ENCODE data around the gene GRIK1.

Gene GRIK1

DNA sequence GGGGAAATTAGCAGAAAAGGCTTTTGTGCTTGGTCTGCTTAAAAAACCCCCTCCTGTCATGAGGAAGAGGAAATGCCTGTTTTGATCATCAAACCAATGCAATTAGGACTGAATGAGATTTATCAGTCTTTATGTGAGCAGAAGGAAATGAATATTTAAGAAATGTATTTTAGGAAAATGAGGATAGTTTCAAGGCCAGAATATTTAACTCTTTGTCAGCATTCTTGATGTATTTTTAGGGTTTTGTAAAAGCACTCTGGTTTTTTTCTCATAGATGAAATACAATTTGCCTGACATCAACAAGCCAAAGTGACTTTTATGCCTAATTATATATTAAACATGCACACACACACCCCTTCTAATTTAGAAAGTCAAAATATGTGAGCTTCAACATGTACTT is 213.8 kb downstream of the GRIK1 start:
- TF ChIP-seq, protein P1, sequence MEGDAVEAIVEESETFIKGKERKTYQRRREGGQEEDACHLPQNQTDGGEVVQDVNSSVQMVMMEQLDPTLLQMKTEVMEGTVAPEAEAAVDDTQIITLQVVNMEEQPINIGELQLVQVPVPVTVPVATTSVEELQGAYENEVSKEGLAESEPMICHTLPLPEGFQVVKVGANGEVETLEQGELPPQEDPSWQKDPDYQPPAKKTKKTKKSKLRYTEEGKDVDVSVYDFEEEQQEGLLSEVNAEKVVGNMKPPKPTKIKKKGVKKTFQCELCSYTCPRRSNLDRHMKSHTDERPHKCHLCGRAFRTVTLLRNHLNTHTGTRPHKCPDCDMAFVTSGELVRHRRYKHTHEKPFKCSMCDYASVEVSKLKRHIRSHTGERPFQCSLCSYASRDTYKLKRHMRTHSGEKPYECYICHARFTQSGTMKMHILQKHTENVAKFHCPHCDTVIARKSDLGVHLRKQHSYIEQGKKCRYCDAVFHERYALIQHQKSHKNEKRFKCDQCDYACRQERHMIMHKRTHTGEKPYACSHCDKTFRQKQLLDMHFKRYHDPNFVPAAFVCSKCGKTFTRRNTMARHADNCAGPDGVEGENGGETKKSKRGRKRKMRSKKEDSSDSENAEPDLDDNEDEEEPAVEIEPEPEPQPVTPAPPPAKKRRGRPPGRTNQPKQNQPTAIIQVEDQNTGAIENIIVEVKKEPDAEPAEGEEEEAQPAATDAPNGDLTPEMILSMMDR (IDR thresholded peaks at IDR 0.05; ENCODE audit: insufficient read depth, missing control alignments): no peak
- FAIRE-seq: no peak
- DNase-seq (ENCODE audit: insufficient read length, low spot score): no peak

GRCh38 chr21:29725025-29725736 is 214.6 kb downstream of the GRIK1 start:
- FAIRE-seq: no peak
- no peak for DNase-seq (ENCODE audit: insufficient read length, low spot score)
- TF ChIP-seq, protein P1 (IDR thresholded peaks at IDR 0.05; ENCODE audit: insufficient read depth, missing control alignments): no peak

GRCh38 chr21:29721964-29722363 is 217.8 kb downstream of the GRIK1 start:
- FAIRE-seq: no peak
- TF ChIP-seq, protein P1 (IDR thresholded peaks at IDR 0.05; ENCODE audit: insufficient read depth, missing control alignments): no peak
- no peak for DNase-seq (ENCODE audit: insufficient read length, low spot score)

- no peak for DNase-seq (ENCODE audit: insufficient read length, low spot score)
- TF ChIP-seq, protein P1 (IDR thresholded peaks at IDR 0.05; ENCODE audit: insufficient read depth, missing control alignments): no peak
- no peak for FAIRE-seq
Observed at GRCh38 chr21:29721221-29721620, 218.6 kb downstream of the GRIK1 start.

DNA sequence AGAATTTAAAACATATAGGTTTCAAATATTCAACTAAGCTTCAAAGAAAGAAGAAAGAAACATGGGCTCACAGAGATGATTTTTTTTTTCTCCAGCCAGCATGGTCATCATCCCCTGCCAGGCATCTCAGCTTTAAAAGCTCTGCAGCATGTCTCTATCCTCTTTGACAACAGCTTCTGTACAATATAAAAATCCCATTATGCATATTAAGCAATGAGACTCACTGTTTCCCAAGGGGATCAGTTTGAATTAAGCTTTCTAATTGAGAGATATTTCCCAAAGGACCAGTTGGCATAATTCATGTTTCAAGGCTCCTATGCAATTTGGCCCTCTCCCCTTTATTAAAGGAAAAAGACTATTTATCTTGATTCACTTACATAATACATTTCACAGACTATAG is 220.3 kb downstream of the GRIK1 start:
- TF ChIP-seq, protein P1 (IDR thresholded peaks at IDR 0.05; ENCODE audit: insufficient read depth, missing control alignments): no peak

DNA sequence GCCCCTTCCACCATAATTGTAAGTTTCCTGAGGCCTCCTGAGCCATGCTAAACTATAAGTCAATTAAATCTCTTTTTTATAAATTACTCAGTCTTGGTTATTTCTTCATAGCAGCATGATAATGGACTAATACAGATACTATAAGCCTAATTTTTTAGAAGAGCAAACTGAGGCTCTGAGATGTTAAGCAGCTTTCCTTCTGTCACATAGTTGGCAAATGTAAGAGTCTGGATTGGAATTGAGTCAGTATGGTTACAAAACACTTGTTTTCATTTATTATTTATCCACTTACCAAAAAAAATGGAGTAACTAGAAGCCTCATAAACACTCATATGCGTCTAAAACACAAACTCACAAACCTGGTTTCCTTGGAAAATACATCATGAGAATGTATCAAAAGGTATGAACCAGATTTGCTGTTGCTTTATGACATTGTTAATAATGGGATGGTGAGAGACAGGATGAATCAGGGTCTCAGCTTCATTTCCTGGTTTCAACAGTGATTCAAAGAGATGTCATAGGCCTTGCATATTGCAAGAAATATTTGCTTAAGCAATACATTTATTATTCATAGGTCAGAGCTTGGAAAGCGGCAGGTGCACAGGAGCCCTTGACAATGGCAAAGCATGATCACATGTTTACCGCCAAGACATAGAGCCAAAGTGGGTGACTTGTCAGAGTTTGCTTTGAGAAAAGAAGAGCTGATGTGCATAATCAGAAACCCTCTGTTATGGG is 221.5 kb downstream of the GRIK1 start:
- TF ChIP-seq, protein P1 (IDR thresholded peaks at IDR 0.05; ENCODE audit: insufficient read depth, missing control alignments): no peak
- FAIRE-seq (no peak), DNase-seq (ENCODE audit: insufficient read length, low spot score) (no peak)

More for the DNA sequence above, 220.3 kb downstream of the GRIK1 start:
- FAIRE-seq (peak; percentile 80), DNase-seq (ENCODE audit: insufficient read length, low spot score) (peak; percentile 42)

DNA sequence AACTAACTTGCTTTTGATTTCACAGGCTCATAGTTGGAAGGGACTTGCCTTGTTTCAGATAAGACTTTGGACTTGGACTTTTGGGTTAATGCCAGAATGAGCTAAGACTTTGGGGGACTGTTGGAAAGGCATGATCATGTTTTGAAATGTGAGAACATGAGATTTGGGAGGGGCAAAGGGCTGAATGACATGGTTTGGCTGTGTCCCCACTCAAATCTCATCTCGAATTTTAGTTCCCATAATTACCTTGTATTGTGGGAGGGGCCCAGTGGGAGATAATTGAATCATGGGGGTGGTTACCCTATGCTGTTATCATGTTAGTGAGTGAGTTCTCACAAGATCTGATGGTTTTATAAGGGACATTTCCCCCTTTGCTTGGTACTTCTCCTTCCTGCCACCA is 222.1 kb downstream of the GRIK1 start:
- TF ChIP-seq, protein P1 (IDR thresholded peaks at IDR 0.05; ENCODE audit: insufficient read depth, missing control alignments): no peak
- DNase-seq (ENCODE audit: insufficient read length, low spot score) (no peak), FAIRE-seq (no peak)
